ENCODE results near the gene KCNQ2.

Gene KCNQ2

DNA sequence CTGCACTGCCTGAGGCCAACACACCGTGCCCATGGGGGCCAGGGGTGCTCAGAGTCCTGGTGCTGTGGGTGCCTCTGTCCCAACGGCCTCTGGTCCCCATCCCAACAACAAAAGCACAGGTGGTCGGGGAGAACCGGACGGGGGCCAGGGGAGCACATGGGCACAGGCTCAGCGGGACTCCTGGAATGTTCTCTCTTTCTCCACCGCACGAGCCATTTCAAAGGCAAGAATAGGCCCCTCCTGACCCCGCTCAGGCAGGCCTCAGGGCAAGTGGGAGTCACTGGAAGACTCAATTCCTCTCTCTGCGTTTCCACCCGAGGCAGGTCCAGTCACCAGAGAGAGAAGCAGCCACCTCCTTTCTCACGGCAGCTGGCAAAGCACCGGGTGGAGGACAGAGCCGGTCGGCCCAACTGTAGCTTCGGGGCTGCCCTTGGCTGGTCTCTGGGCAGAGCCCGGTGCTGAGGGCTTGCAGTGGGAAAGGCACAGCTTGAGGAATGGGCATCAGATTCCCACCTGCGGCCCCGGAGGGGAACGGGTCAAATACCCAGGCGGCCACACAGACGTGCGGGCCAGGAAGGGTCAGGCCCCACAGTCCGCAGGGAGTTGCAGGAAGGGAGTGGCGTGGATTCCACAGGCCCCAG lies 55.2 kb downstream of the KCNQ2 start:
- no peak for DNase-seq (ENCODE audit: low read depth in 2 of 2)

DNA sequence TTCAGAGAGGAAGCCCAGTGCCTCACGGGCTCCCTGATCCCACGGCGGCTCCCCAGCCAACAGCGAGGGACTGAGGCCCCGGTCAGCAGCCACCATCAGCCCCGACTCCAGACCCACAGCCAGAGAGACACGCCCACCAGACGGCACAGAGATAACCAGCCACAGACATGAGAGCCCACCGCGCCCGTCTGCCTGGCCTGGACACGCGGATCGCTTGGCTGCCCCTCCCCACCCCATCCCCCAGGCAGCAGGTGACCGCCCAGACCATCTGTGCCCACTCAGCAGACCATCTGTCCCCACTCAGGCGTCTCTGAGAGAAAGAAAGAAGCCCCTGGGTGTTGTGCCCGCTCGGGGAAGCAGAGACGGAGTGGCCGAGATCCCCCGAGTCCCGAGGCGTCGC lies 55.8 kb downstream of the KCNQ2 start:
- DNase-seq (ENCODE audit: low read depth in 2 of 2): no peak

- no peak for DNase-seq (ENCODE audit: low read depth in 2 of 2)
Observed at GRCh38 chr20:63415647-63416391, 56.6 kb downstream of the KCNQ2 start.

DNA sequence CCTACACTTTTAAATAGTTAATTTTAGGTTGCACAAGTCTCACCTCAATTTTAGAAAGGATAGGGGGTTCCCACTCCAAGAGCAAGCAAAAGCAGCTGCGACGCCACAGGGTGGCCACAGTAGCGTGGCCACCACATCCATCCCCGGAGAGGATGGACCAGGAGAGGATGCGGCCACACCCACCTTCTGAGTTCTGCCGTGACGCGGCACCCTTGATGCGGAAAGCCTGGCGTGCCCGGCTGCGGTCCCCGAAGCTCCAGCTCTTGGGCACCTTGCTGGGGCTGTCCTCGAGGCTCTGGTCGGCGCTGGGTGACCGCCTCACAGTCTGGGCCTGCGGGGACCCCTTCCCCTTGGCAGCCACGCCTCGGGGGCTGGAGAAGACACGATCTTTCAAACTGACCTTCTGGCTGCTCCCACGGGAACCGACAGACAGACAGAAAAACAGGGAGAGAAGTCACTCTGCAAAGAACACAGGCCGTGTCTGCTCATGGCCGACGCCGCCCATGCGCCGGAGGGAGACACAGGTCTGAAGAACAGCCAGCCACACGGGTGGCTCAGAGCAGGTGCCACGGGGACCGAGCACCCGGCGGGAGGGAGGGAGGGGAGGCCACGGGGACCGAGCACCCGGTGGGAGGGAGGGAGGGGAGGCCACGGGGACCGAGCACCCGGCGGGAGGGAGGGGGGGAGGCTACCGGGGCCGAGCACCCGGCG lies 57.6 kb downstream of the KCNQ2 start:
- DNase-seq (ENCODE audit: low read depth in 2 of 2): no peak

GRCh38 chr20:63413963-63414684 lies 58.3 kb downstream of the KCNQ2 start:
- no peak for DNase-seq (ENCODE audit: low read depth in 2 of 2)

DNA sequence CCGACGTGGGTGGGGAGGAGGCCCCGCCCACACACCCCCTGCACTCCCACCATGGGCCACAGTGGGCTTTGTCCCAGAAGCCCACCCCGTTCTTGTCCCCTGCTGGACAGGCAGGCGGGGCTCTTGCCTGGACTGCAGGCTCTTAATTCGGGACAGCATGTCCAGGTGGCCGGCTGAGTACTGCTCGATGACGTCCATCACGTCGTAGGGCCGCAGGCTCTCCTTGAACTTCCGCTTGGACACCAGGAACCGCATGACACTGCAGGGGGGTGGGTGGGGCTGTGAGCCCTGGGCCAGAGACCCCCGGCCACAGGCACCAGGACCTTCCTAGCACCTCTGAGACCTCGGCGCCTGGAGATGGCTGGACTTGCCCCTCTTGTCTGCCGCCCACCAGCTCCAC lies 59.1 kb downstream of the KCNQ2 start:
- no peak for DNase-seq (ENCODE audit: low read depth in 2 of 2)

DNA sequence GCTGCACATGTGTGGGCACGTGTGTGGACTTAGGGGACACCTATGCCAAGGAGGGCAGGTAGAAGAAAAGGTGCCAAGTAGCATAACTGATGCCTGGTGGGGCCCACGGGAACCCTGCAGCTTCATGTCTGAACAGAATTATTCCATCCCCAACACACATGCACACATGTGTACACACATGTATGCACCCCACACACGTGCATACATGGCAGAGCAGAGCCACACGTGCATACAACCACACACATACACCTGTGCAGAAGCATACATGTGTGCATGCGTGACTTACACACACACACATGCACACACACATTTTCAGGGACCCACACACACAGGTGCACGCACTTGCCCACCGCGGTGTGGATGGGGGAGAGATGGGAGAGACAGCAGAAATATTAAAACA lies 59.6 kb downstream of the KCNQ2 start:
- DNase-seq (ENCODE audit: low read depth in 2 of 2): no peak

GRCh38 chr20:63411898-63412631 lies 60.4 kb downstream of the KCNQ2 start:
- DNase-seq (ENCODE audit: low read depth in 2 of 2): no peak

- DNase-seq (ENCODE audit: low read depth in 2 of 2): no peak
Observed at GRCh38 chr20:63411151-63411897, 61.1 kb downstream of the KCNQ2 start.

DNA sequence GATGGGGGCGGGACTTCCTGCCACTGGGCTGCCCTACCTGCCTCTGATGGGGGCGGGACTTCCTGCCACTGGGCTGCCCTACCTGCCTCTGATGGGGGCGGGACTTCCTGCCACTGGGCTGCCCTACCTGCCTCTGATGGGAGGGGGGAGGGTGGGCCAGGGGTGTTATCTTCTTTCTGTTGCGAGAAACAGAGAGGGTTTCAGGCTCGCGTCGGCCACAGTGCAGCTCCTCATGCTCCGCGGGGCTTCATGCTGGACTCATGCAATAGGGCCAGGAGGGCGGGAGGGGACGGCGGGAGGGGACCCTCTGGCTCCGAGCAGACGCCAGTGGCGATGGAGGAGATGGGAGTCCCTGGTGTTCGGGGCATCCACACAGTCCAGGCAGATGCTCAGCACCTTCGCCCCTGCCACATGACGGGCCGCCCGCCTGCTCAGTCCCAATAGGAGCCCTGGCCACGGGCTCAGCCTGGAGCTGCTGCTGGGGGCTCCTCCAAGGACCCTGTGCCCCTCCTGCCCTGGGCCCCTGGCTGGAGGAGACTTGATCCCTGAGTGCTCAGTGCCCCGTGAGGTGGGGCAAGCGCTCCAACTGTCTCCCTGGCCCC lies 62.5 kb downstream of the KCNQ2 start:
- no peak for DNase-seq (ENCODE audit: low read depth in 2 of 2)

- no peak for DNase-seq (ENCODE audit: low read depth in 2 of 2)
Observed at GRCh38 chr20:63409066-63409833, 63.2 kb downstream of the KCNQ2 start.

DNA sequence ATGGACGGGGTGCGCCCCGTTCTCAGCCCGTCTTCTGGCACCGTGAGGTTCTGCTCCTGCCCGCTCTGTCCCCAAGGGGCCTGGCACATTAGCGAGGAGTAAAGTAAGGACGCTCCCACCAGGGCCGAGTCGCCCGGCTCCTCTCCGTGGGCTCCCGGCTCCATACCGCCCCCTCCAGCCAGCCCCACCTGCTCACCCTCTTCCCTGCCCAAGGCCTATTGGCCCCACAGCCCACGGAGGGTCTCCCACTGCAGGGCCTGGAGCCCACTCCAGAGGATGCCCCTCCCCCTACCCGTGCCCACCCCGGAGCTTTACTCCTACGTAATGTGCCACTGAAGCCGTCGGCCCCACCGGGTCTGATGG lies 63.8 kb downstream of the KCNQ2 start:
- DNase-seq (ENCODE audit: low read depth in 2 of 2): no peak

DNA sequence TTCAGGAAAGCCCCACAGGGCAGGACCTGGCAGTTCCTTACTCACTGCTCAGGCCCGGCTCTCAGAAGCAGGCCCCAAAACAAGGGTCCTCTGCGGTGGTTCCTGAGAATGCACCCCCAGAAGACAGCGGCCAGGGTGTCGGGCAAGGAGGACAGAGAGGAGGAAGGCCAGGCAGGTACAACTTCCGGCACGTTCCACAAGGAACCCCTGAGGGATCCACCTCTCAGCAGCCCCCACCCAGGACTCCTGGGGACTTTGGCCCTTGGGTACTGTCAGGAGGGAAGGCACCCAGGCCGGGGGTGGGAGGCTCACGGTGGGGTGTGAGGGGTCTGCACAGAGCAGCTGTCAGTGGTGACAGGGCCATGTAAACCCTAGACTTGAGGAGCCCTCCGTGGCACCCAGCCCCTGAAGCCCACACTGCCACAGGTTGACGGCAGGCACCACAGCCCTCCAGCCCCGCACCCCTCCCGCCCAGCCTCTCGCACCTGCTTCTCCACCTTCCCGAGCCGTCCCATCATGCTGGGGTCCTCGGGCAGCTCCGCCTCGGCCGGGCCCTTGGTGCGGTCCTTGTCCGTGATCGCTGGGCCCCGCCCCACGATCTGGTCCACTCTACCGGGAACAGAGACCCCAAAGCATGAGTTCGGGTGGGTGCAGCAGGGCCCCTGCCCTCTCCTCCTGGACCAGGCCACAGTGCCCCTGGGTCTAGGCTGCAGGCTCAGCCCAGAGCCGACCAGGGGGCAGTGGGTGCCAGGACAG lies 64.3 kb downstream of the KCNQ2 start:
- no peak for DNase-seq (ENCODE audit: low read depth in 2 of 2)

DNA sequence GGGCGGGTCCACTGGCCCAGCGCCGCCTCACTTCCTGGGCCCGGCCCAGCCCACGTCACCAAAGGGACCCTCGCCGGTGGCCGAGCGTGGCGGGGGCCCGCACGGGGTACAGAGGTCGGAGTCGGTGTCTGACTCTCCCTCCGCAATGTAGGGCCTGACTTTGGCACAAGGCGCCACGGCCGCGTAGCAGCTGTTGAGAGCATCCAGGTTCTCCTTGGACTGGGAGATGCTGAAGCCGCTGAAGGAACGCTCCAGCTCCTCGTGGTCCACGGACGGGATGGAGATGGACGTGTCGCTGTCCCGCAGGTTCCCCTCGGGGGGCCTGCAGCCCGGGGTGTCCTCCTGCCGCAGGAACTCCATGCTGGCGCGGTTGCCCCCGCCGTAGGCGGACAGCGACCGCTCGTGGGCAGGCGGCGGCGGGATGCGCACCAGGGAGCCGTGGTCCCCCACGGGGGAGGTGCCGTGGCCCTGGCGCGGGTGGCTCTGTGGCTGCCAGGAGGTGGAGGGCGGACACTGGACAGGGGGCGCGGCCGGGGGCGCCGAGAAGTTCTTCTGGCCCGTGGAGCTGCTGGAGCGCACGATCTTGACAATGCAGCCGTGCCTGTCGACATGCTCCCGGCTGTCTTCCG lies 65.7 kb downstream of the KCNQ2 start:
- DNase-seq (ENCODE audit: low read depth in 2 of 2): no peak

- DNase-seq (ENCODE audit: low read depth in 2 of 2): no peak
Observed at GRCh38 chr20:63406011-63406410, 66.4 kb downstream of the KCNQ2 start.

GRCh38 chr20:63405102-63405730 lies 67.2 kb downstream of the KCNQ2 start:
- no peak for DNase-seq (ENCODE audit: low read depth in 2 of 2)

GRCh38 chr20:63404129-63405085 lies 68.0 kb downstream of the KCNQ2 start:
- no peak for DNase-seq (ENCODE audit: low read depth in 2 of 2)

Measured in activated CD4-positive, alpha-beta T cell treated with anti-CD3 and anti-CD28 coated beads for 24 hours (primary cell).